Stimulated activated CD4-positive, alpha-beta T cell treated with anti-CD3 and anti-CD28 coated beads, Interleukin-2, amount 100 ng/mL, for 24 hours (primary cell): ENCODE data around the gene PCGF3.
"Not testable (repeated sequence)": the region's sequence is repeated elsewhere in the genome, so short reads cannot be mapped to it uniquely, and the experiment has no call there.

ENCODE experiments used
- DNase-seq, 2 donors: peaks; one replicate each; pipeline ENCODE4 v3.0.0-alpha.2; 2020

PCGF3 gene

GRCh38 chr4:766559-767283 is 61.1 kb downstream of the PCGF3 start:
- no peak for DNase-seq

- DNase-seq = no peak
Measured at GRCh38 chr4:768076-768475, 62.4 kb downstream of the PCGF3 start.

- DNase-seq = no peak
Measured at GRCh38 chr4:768995-769394, 63.4 kb downstream of the PCGF3 start.

DNA sequence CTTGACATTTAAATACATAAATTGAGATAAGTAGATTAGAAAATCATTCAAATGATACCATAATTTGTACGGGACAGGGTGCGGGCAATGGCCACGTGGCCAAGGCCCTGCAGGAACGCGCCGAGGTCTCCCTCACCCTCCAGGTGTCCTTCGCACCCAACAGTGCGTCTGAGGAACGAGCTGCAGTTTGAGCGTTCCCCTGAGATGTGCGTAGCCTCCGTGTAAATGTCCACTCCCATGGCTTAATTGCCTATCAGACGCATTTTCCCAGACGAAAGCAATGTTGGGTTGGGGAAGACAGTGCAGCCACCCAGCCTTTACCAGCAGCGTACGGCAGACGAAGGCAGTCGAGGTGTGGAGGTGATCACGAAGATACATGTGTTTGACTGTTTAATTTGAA is 63.9 kb downstream of the PCGF3 start:
- no peak for DNase-seq

- no peak for DNase-seq
Measured at GRCh38 chr4:770022-770421, 64.4 kb downstream of the PCGF3 start.

- no peak for DNase-seq
Measured at GRCh38 chr4:771464-771863, 65.8 kb downstream of the PCGF3 start.

GRCh38 chr4:772118-772517 is 66.5 kb downstream of the PCGF3 start:
- no peak for DNase-seq

DNA sequence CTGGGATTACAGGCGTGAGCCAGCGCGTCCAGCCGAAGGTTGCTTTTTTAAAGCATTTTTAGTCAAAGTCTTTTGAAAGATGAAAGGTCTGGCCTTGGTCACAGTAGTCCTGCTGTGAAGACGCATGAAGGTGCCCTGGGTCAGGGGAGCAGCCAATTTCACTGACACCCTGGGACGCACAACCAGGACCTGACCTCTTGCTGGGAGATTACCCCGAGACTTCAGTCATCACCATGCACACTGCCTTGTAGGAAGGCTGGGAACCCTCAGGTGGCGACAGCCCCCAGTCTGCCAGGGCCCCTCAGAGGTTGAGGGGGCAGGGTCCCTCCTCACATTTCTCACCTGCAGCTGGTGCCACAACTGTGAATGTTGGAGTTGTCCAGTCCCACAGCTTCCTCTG is 67.1 kb downstream of the PCGF3 start:
- DNase-seq = no peak

GRCh38 chr4:773214-773613 is 67.6 kb downstream of the PCGF3 start:
- DNase-seq = no peak

GRCh38 chr4:774419-775092 is 68.9 kb downstream of the PCGF3 start:
- not testable (repeated sequence) for DNase-seq

GRCh38 chr4:775485-775884 is 69.9 kb downstream of the PCGF3 start:
- not testable (repeated sequence) for DNase-seq

DNA sequence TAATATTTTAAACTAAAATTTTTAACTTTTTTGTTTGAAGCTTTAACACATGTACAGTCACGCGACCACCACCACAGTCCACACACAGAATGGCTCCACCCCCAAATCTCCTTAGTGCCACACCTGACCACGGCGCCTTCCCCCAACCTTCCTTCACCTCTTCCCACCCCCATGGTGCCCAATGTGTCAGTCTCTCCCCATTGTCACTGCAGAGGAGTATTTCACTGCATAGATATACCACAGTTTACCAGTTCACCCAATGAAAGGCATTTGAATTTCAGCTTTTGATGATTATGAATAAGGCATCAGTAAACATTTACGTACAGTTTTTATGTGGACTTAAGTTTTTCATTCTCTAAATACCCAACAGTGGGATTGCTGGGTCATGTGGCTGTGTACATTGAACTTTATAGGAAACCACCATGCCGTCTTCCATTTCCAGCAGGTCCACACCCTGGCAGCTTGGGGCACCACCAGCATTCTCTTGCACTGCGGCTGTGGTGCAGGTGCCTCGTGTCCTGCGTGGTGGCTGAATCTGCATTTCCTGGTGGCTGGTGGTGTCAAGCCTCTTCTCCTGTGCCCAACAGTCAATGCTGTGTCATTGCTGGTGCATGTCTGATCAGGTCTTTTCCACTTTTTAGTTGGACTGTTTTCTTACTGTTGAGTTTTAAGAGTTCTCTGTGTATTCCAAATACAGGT is 71.3 kb downstream of the PCGF3 start:
- no peak for DNase-seq

- no peak for DNase-seq
Measured at GRCh38 chr4:777520-778262, 72.1 kb downstream of the PCGF3 start.

GRCh38 chr4:779555-779954 is 73.9 kb downstream of the PCGF3 start:
- DNase-seq = no peak

GRCh38 chr4:780255-780654 is 74.6 kb downstream of the PCGF3 start:
- not testable (repeated sequence) for DNase-seq

DNA sequence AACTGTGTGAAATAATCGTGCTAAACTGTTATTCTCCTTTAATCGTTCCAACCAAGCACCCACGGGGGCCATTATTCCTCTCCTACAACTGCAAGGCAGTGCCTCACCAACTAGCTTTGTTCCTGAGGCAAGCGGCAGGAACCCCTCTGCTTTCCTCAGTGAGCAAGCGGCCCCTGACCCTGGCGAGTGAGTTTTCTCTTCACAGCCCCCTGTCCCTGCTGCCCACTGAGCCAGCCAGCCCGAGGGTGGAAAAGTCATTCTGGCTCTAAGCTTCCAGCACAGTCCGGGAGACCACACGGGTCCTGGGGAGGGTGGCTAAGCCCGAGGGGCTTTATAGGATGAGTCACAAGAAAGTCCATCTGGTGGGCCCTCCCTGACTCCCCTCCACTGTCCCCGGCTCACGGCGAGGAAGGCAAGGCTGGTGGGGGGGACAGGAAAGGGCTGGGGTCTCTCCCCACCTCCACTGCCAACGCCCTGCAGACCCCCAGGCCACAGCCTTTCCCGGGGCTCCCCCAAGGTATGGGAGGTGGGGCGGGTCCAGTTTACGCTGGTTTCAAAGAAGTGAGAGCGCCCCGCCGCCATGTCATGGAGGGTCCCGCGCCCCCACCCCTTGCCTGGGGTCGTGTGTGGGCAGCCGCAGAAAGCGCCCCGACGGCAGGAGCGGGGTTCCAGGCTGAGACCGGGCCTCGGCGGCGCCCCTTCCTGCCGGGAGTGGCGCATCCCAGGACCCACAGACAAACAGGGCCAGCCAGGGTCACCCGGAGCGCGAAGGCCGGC is 75.3 kb downstream of the PCGF3 start:
- no peak for DNase-seq

GRCh38 chr4:781493-782216 is 76.0 kb downstream of the PCGF3 start:
- peak; percentile 98 to 99 for DNase-seq

DNA sequence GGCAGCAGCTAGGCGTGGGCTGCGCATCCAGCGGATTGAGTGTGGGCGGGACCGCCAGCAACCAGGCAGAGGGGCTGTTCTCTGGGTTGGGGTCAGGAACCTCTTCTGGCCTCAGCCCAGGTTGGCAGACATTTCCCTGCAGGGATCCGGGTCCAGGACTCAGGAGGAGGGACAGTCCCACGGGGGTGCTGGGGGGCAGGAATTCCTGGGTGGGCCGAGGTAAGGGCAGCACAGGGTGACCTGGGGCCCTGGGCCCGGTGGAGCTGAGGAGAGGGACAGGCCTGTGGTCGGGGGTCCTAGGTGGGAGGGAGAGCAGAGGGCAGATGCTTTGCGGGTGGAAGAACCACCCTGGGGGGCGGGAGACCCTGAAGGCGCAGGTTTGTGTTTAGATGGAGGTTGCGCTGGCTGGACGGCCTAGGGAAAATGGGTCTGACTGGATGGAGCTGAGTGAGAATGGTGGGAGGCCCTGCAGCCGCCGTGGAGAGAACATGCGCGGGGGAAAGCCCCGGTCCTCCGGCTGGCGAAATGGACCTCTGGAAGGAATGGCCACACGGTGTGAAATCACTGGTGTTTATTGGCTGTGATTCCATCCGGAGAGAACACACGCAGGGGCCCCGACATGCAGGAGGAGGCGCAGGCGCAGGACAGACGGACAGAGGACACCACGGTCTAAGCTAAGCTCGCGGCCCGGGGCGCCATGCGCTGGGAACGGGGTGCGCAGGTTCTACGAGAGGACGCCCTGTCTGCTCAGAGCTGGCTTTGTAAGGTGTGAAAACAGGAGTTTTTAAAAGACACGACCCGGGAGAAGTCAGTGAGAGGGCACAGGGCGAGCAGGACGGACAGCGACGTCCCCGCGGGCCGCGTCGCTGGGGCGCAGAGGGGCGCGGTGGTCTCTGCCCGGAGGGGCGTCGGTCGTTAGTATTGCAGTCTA is 79.0 kb downstream of the PCGF3 start:
- DNase-seq = no peak

DNA sequence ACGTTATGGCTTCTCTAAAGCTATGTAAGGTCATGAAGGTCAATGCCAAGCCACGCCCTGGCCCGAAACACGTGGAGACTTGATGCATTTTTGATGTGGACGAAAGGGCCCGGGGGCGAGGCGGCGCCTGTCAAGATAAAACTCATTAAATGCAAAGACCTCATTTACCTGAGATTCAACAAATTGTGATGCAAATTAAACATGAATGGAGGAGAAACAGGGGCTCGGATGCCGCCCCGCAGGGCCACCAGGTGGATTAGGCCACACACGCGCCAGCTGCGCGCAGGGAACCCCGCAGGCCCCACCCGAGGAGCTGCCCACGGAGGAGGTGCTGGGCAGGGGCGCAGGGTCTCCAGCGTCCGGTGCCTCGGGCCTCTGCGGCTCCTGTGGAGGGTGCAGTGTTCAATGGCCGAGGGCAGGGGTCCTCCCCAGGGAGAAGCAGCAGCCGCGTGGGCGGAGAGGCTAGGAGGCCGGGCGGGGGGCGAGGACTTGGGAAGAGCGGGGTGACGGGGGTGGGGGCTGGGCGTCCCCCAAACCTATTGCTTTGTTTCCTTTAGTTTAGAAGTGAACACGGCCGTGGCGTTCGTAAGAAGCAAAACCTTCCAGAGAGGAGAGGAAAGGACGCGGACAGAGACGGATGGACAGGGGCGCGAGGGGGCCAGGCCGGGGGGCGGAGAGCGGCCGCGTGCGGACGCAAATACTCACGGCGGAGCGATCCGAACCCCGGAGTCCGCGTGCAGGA is 79.9 kb downstream of the PCGF3 start:
- DNase-seq = no peak
